Prostate gland (tissue), 2 donors: Measurements from ENCODE around the gene LDB3. TPM values are rescaled to one million over a fixed set of nuclear protein-coding genes. Genes with fewer than 3 reads are reported as not detected.

Source experiments
- DNase-seq: peaks from one replicate; pipeline ENCODE4 v3.0.0-alpha.2; 2019; ENCODE audit warnings: low spot score
- H3K27ac ChIP-seq, 2 donors: fragments of 200-600 bp; sonication (generic); 2 replicates each; pipeline ENCODE4 v1.5.1; 2017 to 2019
- H3K27me3 ChIP-seq: fragments of 200-600 bp; sonication (generic); replicated peaks from 2 replicates; pipeline ENCODE4 v1.5.1; 2019; ENCODE audit not compliant: insufficient read depth
- H3K36me3 ChIP-seq, 2 donors: fragments of 200-600 bp; sonication (generic); 1 replicate in 1 of 2; 2 replicates in 1 of 2; pipeline versions ENCODE4 v1.5.1 to v1.8.1; 2017 to 2019
- H3K4me1 ChIP-seq: fragments of 200-600 bp; sonication (generic); replicated peaks from 2 replicates; pipeline ENCODE4 v1.5.1; 2019
- H3K4me3 ChIP-seq, 2 donors: fragments of 200-600 bp; sonication (generic); 2 replicates each; pipeline ENCODE4 v1.5.1; 2017 to 2019
- H3K9me3 ChIP-seq: fragments of 200-600 bp; sonication (generic); 2 replicates; pipeline ENCODE4 v1.5.1; 2017
- CTCF ChIP-seq, 4 experiments: fragments of 200-600 bp in 2 of 4; fragments of 450-650 bp in 2 of 4; sonication (generic) in 2 of 4; IDR thresholded peaks; 1 replicate in 3 of 4; 2 replicates in 1 of 4; pipeline ENCODE4 v1.5.1; 2016 to 2019; ENCODE audit warnings: antibody characterized with exemption in 4 of 4, mild to moderate bottlenecking in 2 of 4, moderate library complexity in 2 of 4
- POLR2A ChIP-seq: fragments of 450-650 bp; IDR thresholded peaks from one replicate; pipeline ENCODE4 v1.6.1; 2016; ENCODE audit warnings: antibody characterized with exemption, mild to moderate bottlenecking
- POLR2AphosphoS5 ChIP-seq: sonication (generic); formaldehyde crosslinking; IDR thresholded peaks from one replicate; pipeline ENCODE4 v1.6.1; 2017; ENCODE audit warnings: antibody characterized with exemption
- WGBS: methylation state at CpG from one replicate; pipeline ENCODE4 v1.1.5; 2018; 5-methylcytosine and 5-hydroxymethylcytosine counted together
- intact Hi-C: fragments of 100-400 bp; cut with DNase I; formaldehyde crosslinking; loops from one replicate; pipeline ENCODE4 v1.14.2; 2022
- total RNA-seq, 2 donors: library from RNA; depleted of rRNA; stranded (reverse); fragments of >200 nt; gene quantifications; one replicate each; pipeline ENCODE4 v1.1.0, GENCODE V29; 2016

Gene LDB3
- total RNA-seq, 2 donors from 2014 or later: 10.8 to 13.0 TPM

GRCh38 chr10:86657396-86658011 lies 10.8 kb upstream of the LDB3 start:
- Histone ChIP-seq H3K4me3 (no peak overlapping the region), H3K27me3 (no peaks in the 10 kb centered on the region), H3K9me3 (no peaks in the 10 kb centered on the region), H3K27ac (no peak overlapping the region), H3K4me1 (no peaks in the 10 kb centered on the region), H3K36me3 (no peaks in the 10 kb centered on the region)
- TF ChIP-seq POLR2A (no peak), POLR2AphosphoS5 (no peak), CTCF (IDR thresholded peaks at IDR 0.05) (no peak)
- WGBS: 85% methylated on average over 19 of the region's 19 CpGs
- intact Hi-C loops: no loop called here
- no peak for DNase-seq

GRCh38 chr10:86658261-86658741 lies 10.0 kb upstream of the LDB3 start:
- DNase-seq: no peak
- WGBS: 89% methylated on average over 12 of the region's 12 CpGs

GRCh38 chr10:86658751-86659150 lies 9.6 kb upstream of the LDB3 start:
- Histone ChIP-seq H3K4me1 (no peaks in the 10 kb centered on the region), H3K4me3 (no peak overlapping the region), H3K36me3 (no peaks in the 10 kb centered on the region), H3K27ac (no peak overlapping the region), H3K27me3 (no peaks in the 10 kb centered on the region), H3K9me3 (no peaks in the 10 kb centered on the region)
- DNase-seq: no peak
- intact Hi-C loops: no loop called here
- TF ChIP-seq POLR2A (no peak), POLR2AphosphoS5 (no peak), CTCF (IDR thresholded peaks at IDR 0.05) (no peak)
- 95% methylated on average over 3 of the region's 3 CpGs for WGBS

More at GRCh38 chr10:86658261-86658741, 10.0 kb upstream of the LDB3 start:
- Histone ChIP-seq H3K4me3 (no peak overlapping the region), H3K27ac (no peak overlapping the region), H3K36me3 (no peaks in the 10 kb centered on the region), H3K27me3 (no peaks in the 10 kb centered on the region), H3K4me1 (no peaks in the 10 kb centered on the region), H3K9me3 (no peaks in the 10 kb centered on the region)
- intact Hi-C loops: no loop called here
- TF ChIP-seq CTCF (IDR thresholded peaks at IDR 0.05): no peak
- TF ChIP-seq POLR2AphosphoS5: no peak
- no peak for TF ChIP-seq POLR2A

- H3K9me3 ChIP-seq: no peaks in the 10 kb centered on the region
- intact Hi-C loops: no loop called here
- H3K4me3 ChIP-seq: no peak overlapping the region
- no peak for DNase-seq
- WGBS: 94% methylated on average over 19 of the region's 19 CpGs
- no peaks in the 10 kb centered on the region for H3K4me1 ChIP-seq
- no peak for TF ChIP-seq CTCF (IDR thresholded peaks at IDR 0.05)
- TF ChIP-seq POLR2A: no peak
- no peak for TF ChIP-seq POLR2AphosphoS5
- no peaks in the 10 kb centered on the region for H3K27me3 ChIP-seq
- H3K36me3 ChIP-seq: no peaks in the 10 kb centered on the region
- H3K27ac ChIP-seq: no peak overlapping the region
These were observed 9.1 kb upstream of the LDB3 start for GRCh38 chr10:86659161-86659691.
